PC-9 (cell line): Measurements from ENCODE around the gene PKHD1. TPM values are rescaled to one million over a fixed set of nuclear protein-coding genes. Genes with fewer than 3 reads are reported as not detected.

ENCODE experiments used
- BruUV-seq: library from RNA; stranded (reverse); fragments of 400-500 nt; replicated peaks from 2 replicates; lab custom pipeline; 2021; lab: Mats Ljungman, UMichigan
- CTCF ChIA-PET: fragments of 300-600 bp; sonication (Branson Sonifier 250); formaldehyde crosslinking; loops from one replicate; lab custom pipeline; 2022; ENCODE audit warnings: antibody characterized with exemption; lab: Charles Lee
- POLR2A ChIA-PET: fragments of 300-600 bp; sonication (Branson Sonifier 250); formaldehyde crosslinking; loops from one replicate; lab custom pipeline; 2022; ENCODE audit warnings: antibody characterized with exemption; ENCODE audit not compliant: unreplicated experiment; lab: Charles Lee
- DNase-seq, 2 experiments: peaks; one replicate each; pipeline versions ENCODE4 v3.0.0 to v3.0.0-alpha.2; 2015 to 2022; ENCODE audit warnings: mixed read lengths in 1 of 2
- H2AFZ ChIP-seq: fragments of 200-600 bp; sonication (generic); 2 replicates; pipeline ENCODE4 v1.8.1; 2017; ENCODE audit warnings: antibody characterized with exemption
- H3F3A ChIP-seq: fragments of 200-600 bp; sonication (generic); 2 replicates; pipeline ENCODE4 v1.8.1; 2017; ENCODE audit warnings: antibody characterized with exemption, mild to moderate bottlenecking, low read depth; ENCODE audit not compliant: insufficient read depth
- H3K27ac ChIP-seq: fragments of 200-600 bp; sonication (generic); 2 replicates; pipeline ENCODE4 v1.6.1; 2016; ENCODE audit warnings: mixed run types
- H3K27me3 ChIP-seq: fragments of 200-600 bp; sonication (generic); 2 replicates; pipeline ENCODE4 v1.6.1; 2016; ENCODE audit warnings: low read depth, mixed run types; ENCODE audit not compliant: insufficient read depth
- H3K36me3 ChIP-seq: fragments of 200-600 bp; sonication (generic); 2 replicates; pipeline ENCODE4 v1.6.1; 2016; ENCODE audit warnings: low read depth, mixed run types
- H3K4me1 ChIP-seq: fragments of 200-600 bp; sonication (generic); replicated peaks from 2 replicates; pipeline ENCODE4 v1.6.1; 2016; ENCODE audit warnings: mixed run types; ENCODE audit not compliant: insufficient read depth
- H3K4me2 ChIP-seq: fragments of 200-600 bp; sonication (generic); 2 replicates; pipeline ENCODE4 v1.6.1; 2017; ENCODE audit warnings: mixed run types
- H3K4me3 ChIP-seq: fragments of 200-600 bp; sonication (generic); 2 replicates; pipeline ENCODE4 v1.6.1; 2016; ENCODE audit warnings: mixed run types
- H3K79me2 ChIP-seq: fragments of 200-600 bp; sonication (generic); 2 replicates; pipeline ENCODE4 v1.6.1; 2017; ENCODE audit warnings: low read depth, mixed run types
- H3K9me2 ChIP-seq: fragments of 200-600 bp; sonication (generic); 2 replicates; pipeline ENCODE4 v1.8.1; 2017; ENCODE audit warnings: mild to moderate bottlenecking; ENCODE audit not compliant: insufficient read depth
- H3K9me3 ChIP-seq: fragments of 200-600 bp; sonication (generic); 2 replicates; pipeline ENCODE4 v1.8.1; 2016; ENCODE audit warnings: low read depth; ENCODE audit not compliant: insufficient read depth
- H4K20me1 ChIP-seq: fragments of 200-600 bp; sonication (generic); 2 replicates; pipeline ENCODE4 v1.8.1; 2017; ENCODE audit not compliant: insufficient read depth
- EZH2 ChIP-seq: fragments of 200-600 bp; sonication (generic); IDR thresholded peaks from 2 replicates; pipeline ENCODE4 v1.8.0; 2017; ENCODE audit warnings: antibody characterized with exemption, low read depth
- intact Hi-C: fragments of 100-400 bp; cut with micrococcal nuclease; formaldehyde crosslinking; loops from one replicate; pipeline ENCODE4 v1.10.0; 2022; ENCODE audit not compliant: unreplicated experiment
- total RNA-seq: library from RNA; stranded (reverse); gene quantifications from 2 replicates; pipeline ENCODE4 v1.2.3, GENCODE V29; 2021
- TF ChIP-seq, protein P1 (sequence below): fragments of 200-600 bp; sonication (generic); conservative IDR thresholded peaks from 2 replicates; pipeline ENCODE4 v1.6.1; 2017; ENCODE audit warnings: mixed run types, antibody characterized with exemption, mild to moderate bottlenecking, moderate library complexity

The PKHD1 gene
- total RNA-seq, 1 experiment from 2014 or later = not detected

DNA sequence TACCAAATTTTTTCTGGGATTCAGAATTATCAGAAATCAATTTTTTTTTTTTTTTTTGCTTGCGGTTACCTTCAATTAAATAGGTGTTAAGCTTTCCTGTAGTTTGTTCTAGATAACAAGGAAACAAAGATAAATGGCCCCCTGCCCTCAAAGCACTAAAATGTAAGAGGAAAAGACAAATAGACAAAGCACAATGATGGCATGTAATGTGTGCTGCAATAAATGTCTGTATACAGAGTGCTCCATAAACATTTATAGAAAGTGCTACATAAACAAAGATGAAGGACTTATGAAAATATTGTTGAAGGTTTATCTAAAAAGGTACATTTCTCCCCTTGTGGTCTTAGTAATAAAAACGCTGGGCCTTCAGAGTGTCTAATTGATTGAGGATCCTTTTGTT lies 384.6 kb downstream of the PKHD1 start:
- no TSS peak for BruUV-seq
- DNase-seq = no peak
- H4K20me1 ChIP-seq = no peaks in the 10 kb centered on the region
- no peaks in the 10 kb centered on the region; the same call in 1 of the 2 replicates for H3K9me2 ChIP-seq
- no peak for TF ChIP-seq EZH2
- TF ChIP-seq, protein P1, sequence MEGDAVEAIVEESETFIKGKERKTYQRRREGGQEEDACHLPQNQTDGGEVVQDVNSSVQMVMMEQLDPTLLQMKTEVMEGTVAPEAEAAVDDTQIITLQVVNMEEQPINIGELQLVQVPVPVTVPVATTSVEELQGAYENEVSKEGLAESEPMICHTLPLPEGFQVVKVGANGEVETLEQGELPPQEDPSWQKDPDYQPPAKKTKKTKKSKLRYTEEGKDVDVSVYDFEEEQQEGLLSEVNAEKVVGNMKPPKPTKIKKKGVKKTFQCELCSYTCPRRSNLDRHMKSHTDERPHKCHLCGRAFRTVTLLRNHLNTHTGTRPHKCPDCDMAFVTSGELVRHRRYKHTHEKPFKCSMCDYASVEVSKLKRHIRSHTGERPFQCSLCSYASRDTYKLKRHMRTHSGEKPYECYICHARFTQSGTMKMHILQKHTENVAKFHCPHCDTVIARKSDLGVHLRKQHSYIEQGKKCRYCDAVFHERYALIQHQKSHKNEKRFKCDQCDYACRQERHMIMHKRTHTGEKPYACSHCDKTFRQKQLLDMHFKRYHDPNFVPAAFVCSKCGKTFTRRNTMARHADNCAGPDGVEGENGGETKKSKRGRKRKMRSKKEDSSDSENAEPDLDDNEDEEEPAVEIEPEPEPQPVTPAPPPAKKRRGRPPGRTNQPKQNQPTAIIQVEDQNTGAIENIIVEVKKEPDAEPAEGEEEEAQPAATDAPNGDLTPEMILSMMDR = no peak
- CTCF ChIA-PET = no interaction called here
- H3F3A ChIP-seq = no peaks in the 10 kb centered on the region
- POLR2A ChIA-PET = no interaction called here
- no peak overlapping the region for H3K4me2 ChIP-seq
- H3K27me3 ChIP-seq = no peaks in the 10 kb centered on the region
- no peaks in the 10 kb centered on the region for H3K36me3 ChIP-seq
- no peaks in the 10 kb centered on the region for H3K79me2 ChIP-seq
- no peaks in the 10 kb centered on the region for H3K9me3 ChIP-seq
- H3K27ac ChIP-seq = no peak overlapping the region
- H2AFZ ChIP-seq = no peak overlapping the region
- no peak overlapping the region for H3K4me3 ChIP-seq
- intact Hi-C loops = no loop called here
- H3K4me1 ChIP-seq = no peaks in the 10 kb centered on the region

DNA sequence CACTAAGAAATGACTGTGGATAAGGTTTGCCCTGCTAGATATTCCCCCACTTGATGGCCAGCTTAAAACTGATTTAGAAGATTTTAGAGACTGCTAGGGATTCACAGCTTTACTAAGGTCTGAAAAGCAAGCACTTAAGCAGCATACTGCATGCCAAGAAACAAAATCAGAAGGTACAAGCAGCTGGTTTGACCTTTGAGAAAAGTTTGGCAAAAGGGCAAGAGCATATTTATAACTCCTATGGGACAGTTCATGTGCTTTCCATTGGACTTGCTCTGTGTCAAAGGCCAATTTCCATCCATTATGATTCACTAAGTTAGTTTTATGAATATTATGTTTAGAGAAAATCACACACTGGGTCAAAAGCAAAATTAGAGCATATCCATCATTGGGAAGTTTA lies 402.8 kb downstream of the PKHD1 start:
- POLR2A ChIA-PET = no interaction called here
- Histone ChIP-seq H3K4me2 (no peak overlapping the region), H3K9me3 (no peaks in the 10 kb centered on the region), H3K4me3 (no peak overlapping the region), H3K79me2 (no peaks in the 10 kb centered on the region), H2AFZ (no peak overlapping the region), H3K27me3 (no peaks in the 10 kb centered on the region), H3K9me2 (no peaks in the 10 kb centered on the region), H3K27ac (no peak overlapping the region), H3F3A (no peaks in the 10 kb centered on the region), H3K36me3 (no peaks in the 10 kb centered on the region), H4K20me1 (no peaks in the 10 kb centered on the region), H3K4me1 (no peaks in the 10 kb centered on the region)
- TF ChIP-seq, protein P1 = no peak
- TF ChIP-seq EZH2 = no peak
- CTCF ChIA-PET = no interaction called here
- intact Hi-C loops = no loop called here
- no peak for DNase-seq
- BruUV-seq = no TSS peak

DNA sequence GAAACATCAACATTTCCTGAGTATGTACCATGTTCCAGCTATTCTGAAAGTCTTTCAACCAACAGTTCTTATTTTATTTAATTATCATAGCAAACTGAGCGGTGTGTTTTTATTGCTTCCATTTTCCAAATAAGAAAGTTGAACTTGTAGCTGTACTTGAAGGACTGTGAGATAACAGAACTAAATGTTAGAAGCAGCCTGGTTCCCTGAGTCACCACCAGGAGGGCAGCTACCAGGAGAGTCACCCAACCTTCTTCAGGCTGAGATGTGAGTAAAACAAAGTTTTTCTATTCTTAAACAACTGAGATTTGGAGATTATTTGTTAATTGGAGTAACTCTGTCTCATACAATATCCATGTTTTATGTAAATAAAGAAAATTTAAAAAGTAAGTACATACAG lies 403.4 kb downstream of the PKHD1 start:
- ChIA-PET POLR2A (no interaction called here), CTCF (no interaction called here)
- Histone ChIP-seq H4K20me1 (no peaks in the 10 kb centered on the region), H3K27ac (no peak overlapping the region), H3K9me3 (no peaks in the 10 kb centered on the region), H3K79me2 (no peaks in the 10 kb centered on the region), H3K4me1 (no peaks in the 10 kb centered on the region), H3K36me3 (no peaks in the 10 kb centered on the region), H3F3A (no peaks in the 10 kb centered on the region), H2AFZ (no peak overlapping the region), H3K9me2 (no peaks in the 10 kb centered on the region), H3K4me3 (no peak overlapping the region), H3K4me2 (no peak overlapping the region), H3K27me3 (no peaks in the 10 kb centered on the region)
- no TSS peak for BruUV-seq
- no peak for TF ChIP-seq EZH2
- intact Hi-C loops = no loop called here
- DNase-seq = no peak

DNA sequence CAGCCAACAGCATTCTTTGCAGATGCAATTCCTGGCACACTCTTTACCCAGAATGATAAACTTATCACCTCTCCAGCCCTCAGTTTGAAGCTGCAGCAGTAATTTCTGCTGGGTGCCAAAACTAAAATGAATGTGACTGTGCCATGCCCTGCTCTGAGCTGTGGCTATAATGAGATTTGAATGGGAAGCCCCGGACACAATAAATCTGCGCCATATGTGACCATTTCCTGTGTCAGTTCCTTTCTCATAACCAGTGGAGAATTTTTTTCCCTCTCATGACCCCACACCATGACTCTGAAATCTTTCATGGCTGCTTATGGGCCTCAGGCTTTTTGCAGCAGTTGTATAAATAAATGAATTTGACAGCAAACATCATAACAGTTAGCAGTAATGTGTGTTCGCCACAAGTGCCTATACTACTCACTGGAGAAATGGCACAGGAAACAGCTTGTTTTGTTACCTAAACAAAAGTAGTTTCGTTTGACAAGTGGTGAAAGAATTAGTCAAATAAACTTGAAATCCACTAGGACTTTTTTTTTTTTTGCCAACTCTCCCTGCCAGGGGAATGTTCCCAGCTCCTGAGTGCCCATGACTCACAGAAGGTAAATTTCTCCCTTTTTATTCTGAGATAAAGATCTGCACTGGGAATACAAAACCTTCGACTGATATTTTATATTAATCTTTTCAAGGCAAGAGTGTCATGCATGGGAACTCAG lies 408.4 kb downstream of the PKHD1 start:
- Histone ChIP-seq H3K9me3 (no peaks in the 10 kb centered on the region), H2AFZ (no peak overlapping the region), H3K36me3 (no peaks in the 10 kb centered on the region), H4K20me1 (no peaks in the 10 kb centered on the region), H3K9me2 (no peaks in the 10 kb centered on the region), H3K27me3 (no peaks in the 10 kb centered on the region), H3K27ac (0 out of 2 replicates have a peak overlapping the region, but pooled peaks have one; percentile 29), H3K79me2 (no peaks in the 10 kb centered on the region), H3F3A (no peaks in the 10 kb centered on the region), H3K4me2 (no peak overlapping the region), H3K4me1 (no peaks in the 10 kb centered on the region), H3K4me3 (no peak overlapping the region; the same call in 1 of the 2 replicates)
- intact Hi-C loops = no loop called here
- DNase-seq = no peak
- TF ChIP-seq, protein P1 = no peak
- no TSS peak for BruUV-seq
- ChIA-PET CTCF (no interaction called here), POLR2A (no interaction called here)
